H1 (cell line): ENCODE measurements around the gene CHAD. TPM values are rescaled to one million over a fixed set of nuclear protein-coding genes. Genes with fewer than 3 reads are reported as not detected.

Experiments used
- CTCF ChIA-PET: fragments of 300-600 bp; sonication (Branson Sonifier 250); formaldehyde crosslinking; loops from one replicate; lab custom pipeline; 2021; ENCODE audit not compliant: partially characterized antibody; lab: Charles Lee
- POLR2A ChIA-PET: fragments of 300-600 bp; sonication (Branson Sonifier 250); formaldehyde crosslinking; loops from one replicate; lab custom pipeline; 2021; ENCODE audit warnings: inconsistent platforms; ENCODE audit not compliant: partially characterized antibody; lab: Charles Lee
- DNase-seq, 2 experiments: peaks; one replicate each; pipeline versions ENCODE4 v3.0.0 to v3.0.0-alpha.2; 2010 to 2022; ENCODE audit warnings: low spot score in 2 of 2, low read depth in 1 of 2, mixed read lengths in 1 of 2
- FAIRE-seq: peaks from 2 replicates; lab custom pipeline; 2011; peaks lifted over from hg19 to GRCh38; lab: Jason Lieb, UNC
- H2AFZ ChIP-seq: 2 replicates; pipeline ENCODE4 v1.8.1; 2012; ENCODE audit warnings: low read length, inconsistent platforms
- H2AK5ac ChIP-seq: 2 replicates; pipeline ENCODE4 v1.6.1; 2013; ENCODE audit warnings: low read depth, low read length
- H2BK120ac ChIP-seq: replicated peaks from 2 replicates; pipeline ENCODE3; 2013; ENCODE audit warnings: low read depth, low read length, inconsistent platforms
- H2BK12ac ChIP-seq: 2 replicates; pipeline ENCODE4 v1.6.1; 2013; ENCODE audit warnings: low read depth, low read length
- H2BK15ac ChIP-seq: 2 replicates; pipeline ENCODE4 v1.6.1; 2013; ENCODE audit warnings: low read length
- H2BK20ac ChIP-seq: 2 replicates; pipeline ENCODE4 v1.6.1; 2013; ENCODE audit warnings: low read length
- H2BK5ac ChIP-seq: 2 replicates; pipeline ENCODE4 v1.6.1; 2013; ENCODE audit warnings: low read depth, low read length
- H3K14ac ChIP-seq: 2 replicates; pipeline ENCODE4 v1.6.1; 2013; ENCODE audit warnings: inconsistent platforms; ENCODE audit not compliant: insufficient read length
- H3K18ac ChIP-seq: 2 replicates; pipeline ENCODE4 v1.6.1; 2013; ENCODE audit warnings: low read length; ENCODE audit errors: extremely low read depth
- H3K23ac ChIP-seq: 2 replicates; pipeline ENCODE4 v1.6.1; 2013; ENCODE audit warnings: inconsistent platforms; ENCODE audit not compliant: insufficient read length
- H3K23me2 ChIP-seq: 2 replicates; pipeline ENCODE4 v1.6.1; 2013; ENCODE audit warnings: low read depth, low read length
- H3K27ac ChIP-seq: 2 replicates; pipeline ENCODE4 v1.6.1; 2011; ENCODE audit warnings: low read depth, low read length, inconsistent platforms
- H3K27me3 ChIP-seq, 4 experiments: replicated peaks in 1 of 4; 1 replicate in 1 of 4; 2 replicates in 3 of 4; pipeline versions ENCODE4 v1.6.1 to v1.8.1; 2011 to 2013; ENCODE audit warnings: low read length in 3 of 4, mild to moderate bottlenecking in 3 of 4, inconsistent platforms in 2 of 4, mixed read lengths in 2 of 4, moderate library complexity in 1 of 4; ENCODE audit not compliant: control insufficient read depth in 3 of 4, insufficient read depth in 3 of 4; ENCODE audit errors: extremely low read depth in 1 of 4
- H3K36me3 ChIP-seq, 4 experiments: 2 replicates each; pipeline versions ENCODE4 v1.6.1 to v1.8.1; 2011 to 2013; ENCODE audit warnings: mild to moderate bottlenecking in 4 of 4, low read length in 3 of 4, moderate library complexity in 2 of 4, control low read depth in 1 of 4, inconsistent platforms in 1 of 4; ENCODE audit not compliant: insufficient read depth in 4 of 4, control insufficient read depth in 2 of 4
- H3K4ac ChIP-seq: replicated peaks from 2 replicates; pipeline ENCODE3; 2013; ENCODE audit warnings: low read length, low read depth, mixed read lengths, inconsistent platforms; ENCODE audit not compliant: insufficient read length
- H3K4me1 ChIP-seq, 4 experiments: replicated peaks in 1 of 4; 1 replicate in 1 of 4; 2 replicates in 3 of 4; pipeline versions ENCODE4 v1.6.1 to v1.8.1; 2011 to 2013; ENCODE audit warnings: low read length in 3 of 4, inconsistent platforms in 2 of 4, mixed read lengths in 1 of 4; ENCODE audit not compliant: insufficient read depth in 4 of 4, control insufficient read depth in 3 of 4
- H3K4me2 ChIP-seq, 2 experiments: 2 replicates each; pipeline versions ENCODE4 v1.6.1 to v1.8.1; 2011 to 2013; ENCODE audit warnings: low read depth in 2 of 2, low read length in 2 of 2, control low read depth in 1 of 2, inconsistent platforms in 1 of 2, mild to moderate bottlenecking in 1 of 2; ENCODE audit not compliant: insufficient read depth in 1 of 2
- H3K4me3 ChIP-seq, 4 experiments: fragments of 200-600, 300-600 bp in 1 of 4; sonication (generic), shearing (Covaris generic), sonication (Bioruptor Twin) in 1 of 4; 2 replicates each; pipeline versions ENCODE4 v1.5.1 to v1.8.1; 2011 to 2016; ENCODE audit warnings: low read length in 4 of 4, low read depth in 3 of 4, control low read depth in 2 of 4, inconsistent platforms in 2 of 4, mild to moderate bottlenecking in 2 of 4, mixed read lengths in 1 of 4, moderate library complexity in 1 of 4; ENCODE audit not compliant: insufficient read depth in 2 of 4; ENCODE audit errors: extremely low read depth in 1 of 4
- H3K56ac ChIP-seq: replicated peaks from 2 replicates; pipeline ENCODE3; 2013; ENCODE audit warnings: low read depth, mild to moderate bottlenecking, mixed read lengths, low read length, inconsistent platforms; ENCODE audit not compliant: insufficient read length
- H3K79me1 ChIP-seq: 2 replicates; pipeline ENCODE4 v1.6.1; 2013; ENCODE audit warnings: low read depth, low read length, control low read depth
- H3K79me2 ChIP-seq, 2 experiments: 2 replicates each; pipeline versions ENCODE4 v1.6.1 to v1.8.1; 2012 to 2013; ENCODE audit warnings: low read length in 2 of 2, mild to moderate bottlenecking in 2 of 2, inconsistent platforms in 1 of 2; ENCODE audit not compliant: insufficient read depth in 2 of 2, control insufficient read depth in 1 of 2
- H3K9ac ChIP-seq, 4 experiments: replicated peaks in 1 of 4; 1 replicate in 1 of 4; 2 replicates in 3 of 4; pipeline versions ENCODE4 v1.6.1 to v1.8.1; 2011 to 2013; ENCODE audit warnings: low read depth in 3 of 4, low read length in 3 of 4, control low read depth in 2 of 4, mild to moderate bottlenecking in 2 of 4, moderate library complexity in 2 of 4, inconsistent platforms in 1 of 4; ENCODE audit errors: extremely low read depth in 1 of 4
- H3K9me3 ChIP-seq, 2 experiments: 2 replicates each; pipeline versions ENCODE4 v1.6.1 to v1.8.1; 2012 to 2013; ENCODE audit warnings: mild to moderate bottlenecking in 2 of 2, moderate library complexity in 2 of 2, control low read depth in 1 of 2, inconsistent platforms in 1 of 2, low read depth in 1 of 2, low read length in 1 of 2, mixed read lengths in 1 of 2; ENCODE audit not compliant: insufficient read depth in 2 of 2
- H4K20me1 ChIP-seq, 2 experiments: replicated peaks in 1 of 2; 2 replicates each; pipeline versions ENCODE3 to v1.8.1; 2011 to 2013; ENCODE audit warnings: inconsistent platforms in 2 of 2, low read length in 2 of 2, mild to moderate bottlenecking in 1 of 2; ENCODE audit not compliant: insufficient read depth in 2 of 2, control insufficient read depth in 1 of 2
- H4K5ac ChIP-seq: 2 replicates; pipeline ENCODE4 v1.6.1; 2013; ENCODE audit warnings: low read length, low read depth, mixed read lengths, inconsistent platforms; ENCODE audit not compliant: insufficient read length
- H4K8ac ChIP-seq: 2 replicates; pipeline ENCODE4 v1.8.0; 2013; ENCODE audit warnings: mild to moderate bottlenecking, moderate library complexity, low read length, inconsistent platforms; ENCODE audit not compliant: insufficient read depth; ENCODE audit errors: extremely low read depth
- H4K91ac ChIP-seq: replicated peaks from 2 replicates; pipeline ENCODE3; 2013; ENCODE audit warnings: low read length, mixed read lengths, inconsistent platforms; ENCODE audit not compliant: insufficient read length
- CEBPB ChIP-seq: IDR thresholded peaks from 2 replicates; pipeline ENCODE4 v1.6.1; 2012; ENCODE audit warnings: low read depth, low read length
- CTBP2 ChIP-seq: IDR thresholded peaks from 2 replicates; pipeline ENCODE4 v1.7.0; 2011; ENCODE audit warnings: borderline replicate concordance, mild to moderate bottlenecking, moderate library complexity, mixed read lengths, low read length; ENCODE audit not compliant: insufficient read depth, insufficient read length
- KDM5A ChIP-seq: fragments of 200-600 bp; IDR thresholded peaks from 2 replicates; pipeline ENCODE4 v1.7.1; 2012; ENCODE audit warnings: mild to moderate bottlenecking, low read length, inconsistent platforms, mixed read lengths
- MAFK ChIP-seq: IDR thresholded peaks from 2 replicates; pipeline ENCODE4 v1.6.1; 2012; ENCODE audit warnings: low read depth, mild to moderate bottlenecking, improper control_type of control experiment, low read length
- POU5F1 ChIP-seq: IDR thresholded peaks from 2 replicates; pipeline ENCODE4 v1.6.1; 2011; ENCODE audit warnings: low read depth, mild to moderate bottlenecking, low read length, moderate library complexity
- RNF2 ChIP-seq: fragments of 200-900, 300-1000 bp; sonication (generic); IDR thresholded peaks from 2 replicates; pipeline ENCODE4 v1.7.1; 2016; ENCODE audit warnings: borderline replicate concordance, low read depth, mild to moderate bottlenecking, antibody characterized with exemption, low read length; ENCODE audit not compliant: poor library complexity, severe bottlenecking; ENCODE audit errors: missing control alignments
- SRF ChIP-seq: IDR thresholded peaks from 2 replicates; pipeline ENCODE4 v1.6.1; 2011; ENCODE audit warnings: mild to moderate bottlenecking, low read depth, low read length, moderate library complexity
- TCF12 ChIP-seq: IDR thresholded peaks from 2 replicates; pipeline ENCODE4 v1.6.1; 2011; ENCODE audit warnings: low read depth, mild to moderate bottlenecking, low read length
- TEAD4 ChIP-seq: IDR thresholded peaks from 2 replicates; pipeline ENCODE4 v1.6.1; 2012; ENCODE audit warnings: low read depth, low read length, inconsistent platforms, mixed read lengths
- WGBS, 2 experiments: shearing (Covaris generic) in 1 of 2; methylation state at CpG; one replicate each; pipeline versions ENCODE4 v1.1.6 to v1.1.7; 2013 to 2015; ENCODE audit warnings: low lambda C conversion rate in 2 of 2, mixed read lengths in 2 of 2, inconsistent platforms in 1 of 2, low coverage in 1 of 2, missing lambda C conversion rate in 1 of 2; ENCODE audit not compliant: insufficient replicate concordance in 2 of 2, insufficient coverage in 1 of 2, insufficient read length in 1 of 2; ENCODE audit errors: extremely low coverage in 1 of 2, missing lambda C conversion rate in 1 of 2; 5-methylcytosine and 5-hydroxymethylcytosine counted together
- polyA plus RNA-seq, 7 experiments: library from polyadenylated mRNA; depleted of rRNA in 3 of 7; stranded (reverse) in 5 of 7; unstranded in 2 of 7; fragments of >200 nt in 5 of 7; fragments of 200-250 nt in 2 of 7; gene quantifications; 1 replicate in 5 of 7; 2 replicates in 1 of 7; 4 replicates in 1 of 7; pipeline versions ENCODE4 v1.2.1 to v1.2.3, GENCODE V29; 2011 to 2013; ENCODE audit warnings: missing spikeins in 2 of 7, mixed read lengths in 2 of 7
- total RNA-seq: library from RNA; stranded (reverse); fragmentation: NEBNext Ultra II Directional; extraction: Animal tissue kit (Norgen Biotek cat#: 25700); gene quantifications from 2 replicates; pipeline ENCODE4 v1.2.1, GENCODE V29; 2021
- TF ChIP-seq, protein P1 (sequence below), 3 experiments: IDR thresholded peaks; 1 replicate in 2 of 3; 2 replicates in 1 of 3; pipeline versions ENCODE4 v1.5.1 to v1.6.1; 2011; ENCODE audit warnings: low read length in 3 of 3, mild to moderate bottlenecking in 3 of 3, inconsistent platforms in 2 of 3, low read depth in 1 of 3, moderate library complexity in 1 of 3; ENCODE audit not compliant: insufficient read depth in 1 of 3; ENCODE audit errors: control extremely low read depth in 1 of 3

Gene CHAD
- total and polyA plus RNA-seq, 2 of the 8 experiments (the other 6 are each of a cell fraction or from before 2014, with no cell fraction given), result 0.03 TPM; not detected in 1

DNA sequence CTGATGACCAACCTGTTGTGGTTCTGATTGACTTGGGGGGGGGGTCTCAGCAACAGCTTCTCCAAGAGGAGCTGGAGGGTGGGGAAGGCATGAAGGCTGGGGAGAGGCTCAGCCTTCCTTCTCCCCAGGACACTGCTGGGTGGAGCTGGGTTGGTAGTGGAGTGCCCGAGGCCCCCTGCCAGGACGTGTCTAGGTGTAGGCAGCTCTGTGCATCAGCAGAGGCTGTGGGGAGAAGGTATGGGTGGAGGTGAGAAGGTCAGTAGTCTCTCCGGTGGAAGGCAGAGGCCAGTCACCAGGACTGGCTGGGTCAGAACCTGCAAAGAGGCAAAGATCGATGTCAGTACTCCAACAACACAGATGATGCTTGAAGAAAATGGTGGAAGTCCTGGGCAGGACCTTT, 3.9 kb downstream of the CHAD start:
- H3K23me2 ChIP-seq, result peaks cover 7% of the 10 kb centered on the region; the same call in 1 of the 2 replicates
- 70% methylated on average over 4 of the region's 4 CpGs; no CpG with 5 or more reads in 1 of the 2 experiments for WGBS, 2 experiments
- CTCF ChIA-PET, result interaction anchor here (1.6 kb wide), 3 partner anchors 15 to 67 kb away, joined by 3 to 5 read pairs (median 5); partner anchors contain the start of gene LRRC59

More for the DNA sequence above, 3.9 kb downstream of the CHAD start:
- H3K79me2 ChIP-seq, result no peaks in the 10 kb centered on the region
- no peak overlapping the region for H3K27ac ChIP-seq
- FAIRE-seq, result no peak
- no peak overlapping the region for H3K4ac ChIP-seq
- H4K5ac ChIP-seq, result no peak overlapping the region
- H3K79me1 ChIP-seq, result no peaks in the 10 kb centered on the region
- H3K36me3 ChIP-seq, result no peaks in the 10 kb centered on the region; a peak in 1 of 8 replicates
- H2AFZ ChIP-seq, result no peak overlapping the region
- H3K4me2 ChIP-seq, result no peak overlapping the region
- no peak overlapping the region for H3K9ac ChIP-seq
- POLR2A ChIA-PET, result interaction anchor here (1.1 kb wide), 1 partner anchor 83 kb away, joined by 3 read pairs; no protein-coding TSS in a partner anchor
- peaks cover 0 to 17% (median 7%) of the 10 kb centered on the region in 4 experiments; a peak in 5 of 7 replicates for H3K4me1 ChIP-seq
- H3K56ac ChIP-seq, result no peak overlapping the region
- TF ChIP-seq MAFK (no peak), CEBPB (no peak), SRF (no peak), POU5F1 (no peak), KDM5A (no peak), TEAD4 (no peak), RNF2 (no peak), TCF12 (no peak), CTBP2 (no peak)
- TF ChIP-seq, protein P1, sequence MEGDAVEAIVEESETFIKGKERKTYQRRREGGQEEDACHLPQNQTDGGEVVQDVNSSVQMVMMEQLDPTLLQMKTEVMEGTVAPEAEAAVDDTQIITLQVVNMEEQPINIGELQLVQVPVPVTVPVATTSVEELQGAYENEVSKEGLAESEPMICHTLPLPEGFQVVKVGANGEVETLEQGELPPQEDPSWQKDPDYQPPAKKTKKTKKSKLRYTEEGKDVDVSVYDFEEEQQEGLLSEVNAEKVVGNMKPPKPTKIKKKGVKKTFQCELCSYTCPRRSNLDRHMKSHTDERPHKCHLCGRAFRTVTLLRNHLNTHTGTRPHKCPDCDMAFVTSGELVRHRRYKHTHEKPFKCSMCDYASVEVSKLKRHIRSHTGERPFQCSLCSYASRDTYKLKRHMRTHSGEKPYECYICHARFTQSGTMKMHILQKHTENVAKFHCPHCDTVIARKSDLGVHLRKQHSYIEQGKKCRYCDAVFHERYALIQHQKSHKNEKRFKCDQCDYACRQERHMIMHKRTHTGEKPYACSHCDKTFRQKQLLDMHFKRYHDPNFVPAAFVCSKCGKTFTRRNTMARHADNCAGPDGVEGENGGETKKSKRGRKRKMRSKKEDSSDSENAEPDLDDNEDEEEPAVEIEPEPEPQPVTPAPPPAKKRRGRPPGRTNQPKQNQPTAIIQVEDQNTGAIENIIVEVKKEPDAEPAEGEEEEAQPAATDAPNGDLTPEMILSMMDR (IDR thresholded peaks at IDR 0.05; ENCODE audit: control extremely low read depth in 1 of 3, insufficient read depth in 1 of 3, low read depth in 1 of 3, low read length in 3 of 3), result no peak
- TF ChIP-seq, all 59 proteins: peak for 0
- no peak overlapping the region for H2AK5ac ChIP-seq
- peaks cover 8 to 28% (median 24%) of the 10 kb centered on the region in 4 experiments; a peak in 6 of 7 replicates for H3K27me3 ChIP-seq
- no peak for DNase-seq
- H3K14ac ChIP-seq, result no peak overlapping the region
- H3K9me3 ChIP-seq, result no peaks in the 10 kb centered on the region
- H4K8ac ChIP-seq, result no peak overlapping the region
- H2BK15ac ChIP-seq, result no peak overlapping the region
- no peak overlapping the region for H2BK5ac ChIP-seq
- no peak overlapping the region for H3K18ac ChIP-seq
- H2BK20ac ChIP-seq, result no peak overlapping the region
- no peak overlapping the region for H2BK120ac ChIP-seq
- H2BK12ac ChIP-seq, result no peak overlapping the region
- no peak overlapping the region for H3K23ac ChIP-seq
- no peak overlapping the region for H4K91ac ChIP-seq
- peaks cover 0 to 12% of the 10 kb centered on the region in 2 experiments for H4K20me1 ChIP-seq
- H3K4me3 ChIP-seq, result no peak overlapping the region
